ENCODE measurements around the gene SLC35B2.

The SLC35B2 gene

GRCh38 chr6:44303842-44304241, 46.5 kb upstream of the SLC35B2 start:
- Histone ChIP-seq H3K27me3 (ENCODE audit: insufficient read depth, poor library complexity, severe bottlenecking) (no peaks in the 10 kb centered on the region), H3K4me1 (ENCODE audit: insufficient read depth, poor library complexity, severe bottlenecking) (peaks cover under 1% of the 10 kb centered on the region), H3K36me3 (ENCODE audit: low read depth) (peaks cover 54% of the 10 kb centered on the region), H3K4me3 (ENCODE audit: severe bottlenecking) (no peak overlapping the region), H3K27ac (ENCODE audit: poor library complexity, severe bottlenecking) (no peak overlapping the region), H3K9me3 (ENCODE audit: severe bottlenecking) (no peaks in the 10 kb centered on the region)
- ATAC-seq (ENCODE audit: low read depth) (no peak), DNase-seq (ENCODE audit: low spot score) (no peak)
- TF ChIP-seq CTCF (IDR thresholded peaks at IDR 0.05; ENCODE audit: poor library complexity, severe bottlenecking) = no peak

GRCh38 chr6:44302856-44303255, 45.5 kb upstream of the SLC35B2 start:
- no peak overlapping the region for H3K4me3 ChIP-seq (ENCODE audit: severe bottlenecking)
- H3K27me3 ChIP-seq (ENCODE audit: insufficient read depth, poor library complexity, severe bottlenecking) = peaks cover 5% of the 10 kb centered on the region
- no peak for DNase-seq (ENCODE audit: low spot score)
- no peak for ATAC-seq (ENCODE audit: low read depth)
- no peak for TF ChIP-seq CTCF (IDR thresholded peaks at IDR 0.05; ENCODE audit: poor library complexity, severe bottlenecking)
- H3K9me3 ChIP-seq (ENCODE audit: severe bottlenecking) = no peaks in the 10 kb centered on the region
- no peaks in the 10 kb centered on the region for H3K4me1 ChIP-seq (ENCODE audit: insufficient read depth, poor library complexity, severe bottlenecking)
- H3K36me3 ChIP-seq (ENCODE audit: low read depth) = peaks cover 44% of the 10 kb centered on the region
- no peak overlapping the region for H3K27ac ChIP-seq (ENCODE audit: poor library complexity, severe bottlenecking)

GRCh38 chr6:44301782-44302564, 44.6 kb upstream of the SLC35B2 start:
- Histone ChIP-seq H3K36me3 (ENCODE audit: low read depth) (peaks cover 43% of the 10 kb centered on the region), H3K9me3 (ENCODE audit: severe bottlenecking) (no peaks in the 10 kb centered on the region), H3K27ac (ENCODE audit: poor library complexity, severe bottlenecking) (no peak overlapping the region), H3K27me3 (ENCODE audit: insufficient read depth, poor library complexity, severe bottlenecking) (peaks cover 13% of the 10 kb centered on the region), H3K4me1 (ENCODE audit: insufficient read depth, poor library complexity, severe bottlenecking) (no peaks in the 10 kb centered on the region), H3K4me3 (ENCODE audit: severe bottlenecking) (no peak overlapping the region)
- DNase-seq (ENCODE audit: low spot score) (no peak), ATAC-seq (ENCODE audit: low read depth) (no peak)
- TF ChIP-seq CTCF (IDR thresholded peaks at IDR 0.05; ENCODE audit: poor library complexity, severe bottlenecking) = no peak

- ATAC-seq (ENCODE audit: low read depth) = no peak
- TF ChIP-seq CTCF (IDR thresholded peaks at IDR 0.05; ENCODE audit: poor library complexity, severe bottlenecking) = no peak
These were observed 43.8 kb upstream of the SLC35B2 start for GRCh38 chr6:44301106-44301505.

GRCh38 chr6:44300292-44300823, 43.0 kb upstream of the SLC35B2 start:
- Histone ChIP-seq H3K27ac (ENCODE audit: poor library complexity, severe bottlenecking) (no peak overlapping the region), H3K4me1 (ENCODE audit: insufficient read depth, poor library complexity, severe bottlenecking) (no peaks in the 10 kb centered on the region), H3K9me3 (ENCODE audit: severe bottlenecking) (no peaks in the 10 kb centered on the region), H3K4me3 (ENCODE audit: severe bottlenecking) (no peak overlapping the region), H3K27me3 (ENCODE audit: insufficient read depth, poor library complexity, severe bottlenecking) (peaks cover 26% of the 10 kb centered on the region), H3K36me3 (ENCODE audit: low read depth) (peaks cover 38% of the 10 kb centered on the region)
- DNase-seq (ENCODE audit: low spot score) (no peak), ATAC-seq (ENCODE audit: low read depth) (no peak)
- no peak for TF ChIP-seq CTCF (IDR thresholded peaks at IDR 0.05; ENCODE audit: poor library complexity, severe bottlenecking)

More at GRCh38 chr6:44301106-44301505, 43.8 kb upstream of the SLC35B2 start:
- Histone ChIP-seq H3K4me1 (ENCODE audit: insufficient read depth, poor library complexity, severe bottlenecking) (no peaks in the 10 kb centered on the region), H3K4me3 (ENCODE audit: severe bottlenecking) (no peak overlapping the region), H3K27ac (ENCODE audit: poor library complexity, severe bottlenecking) (no peak overlapping the region), H3K27me3 (ENCODE audit: insufficient read depth, poor library complexity, severe bottlenecking) (peaks cover 22% of the 10 kb centered on the region), H3K9me3 (ENCODE audit: severe bottlenecking) (no peaks in the 10 kb centered on the region), H3K36me3 (ENCODE audit: low read depth) (peaks cover 43% of the 10 kb centered on the region)
- no peak for DNase-seq (ENCODE audit: low spot score)
